Mammary epithelial cell (primary cell): ENCODE results near the gene SORCS1.

Experiments
- EZH2 ChIP-seq: IDR thresholded peaks from 2 replicates; pipeline ENCODE4 v1.6.1; 2012; ENCODE audit warnings: low read length, inconsistent platforms, borderline replicate concordance
- TF ChIP-seq, protein P1 (sequence below), 2 donors: IDR thresholded peaks in 1 of 2; conservative IDR thresholded peaks in 1 of 2; 2 replicates each; pipeline ENCODE4 v1.5.1; 2011 to 2012; ENCODE audit warnings: inconsistent platforms in 2 of 2, low read length in 2 of 2, mild to moderate bottlenecking in 2 of 2, control low read depth in 1 of 2, low read depth in 1 of 2; ENCODE audit not compliant: insufficient read depth in 1 of 2; ENCODE audit errors: extremely low read depth in 1 of 2

DNA sequence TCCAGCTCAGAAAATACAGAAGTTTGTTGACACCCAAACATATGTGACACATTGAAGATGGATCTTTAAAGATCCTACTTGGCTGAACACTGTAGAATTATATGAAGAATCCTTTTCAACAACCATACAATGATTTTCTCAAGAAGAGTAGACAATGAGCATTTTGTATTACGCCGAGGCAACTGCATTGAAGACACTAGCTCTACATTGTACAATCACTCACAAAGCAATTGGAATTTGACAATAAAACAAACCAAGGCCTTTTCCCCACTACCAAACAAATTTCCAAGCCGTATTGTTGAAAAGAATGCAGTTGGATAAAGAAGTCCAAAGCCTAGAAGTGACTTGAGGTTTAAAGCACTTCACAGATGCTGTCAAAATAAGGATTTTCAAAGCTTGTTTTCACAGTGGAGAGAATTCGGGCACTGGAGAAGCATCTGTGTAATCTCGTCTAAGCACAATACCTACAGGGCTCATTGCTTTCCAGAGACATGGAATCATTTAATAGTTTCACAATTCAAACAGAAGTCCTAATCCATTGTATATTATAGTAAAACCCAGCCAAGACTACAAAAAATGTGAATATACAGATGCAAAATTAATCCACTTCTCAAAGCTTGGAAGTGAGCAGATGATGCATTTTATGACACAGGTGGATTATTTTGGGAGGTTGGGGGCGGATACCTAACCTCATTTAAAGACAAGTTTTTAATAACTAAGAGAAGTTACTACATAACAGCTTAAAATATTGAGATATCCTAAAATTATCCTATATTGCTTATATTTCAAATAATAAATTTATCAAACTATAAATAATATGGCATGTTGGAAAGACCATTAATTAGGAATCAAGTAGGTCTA, 78.6 kb downstream of the SORCS1 start:
- TF ChIP-seq, protein P1, sequence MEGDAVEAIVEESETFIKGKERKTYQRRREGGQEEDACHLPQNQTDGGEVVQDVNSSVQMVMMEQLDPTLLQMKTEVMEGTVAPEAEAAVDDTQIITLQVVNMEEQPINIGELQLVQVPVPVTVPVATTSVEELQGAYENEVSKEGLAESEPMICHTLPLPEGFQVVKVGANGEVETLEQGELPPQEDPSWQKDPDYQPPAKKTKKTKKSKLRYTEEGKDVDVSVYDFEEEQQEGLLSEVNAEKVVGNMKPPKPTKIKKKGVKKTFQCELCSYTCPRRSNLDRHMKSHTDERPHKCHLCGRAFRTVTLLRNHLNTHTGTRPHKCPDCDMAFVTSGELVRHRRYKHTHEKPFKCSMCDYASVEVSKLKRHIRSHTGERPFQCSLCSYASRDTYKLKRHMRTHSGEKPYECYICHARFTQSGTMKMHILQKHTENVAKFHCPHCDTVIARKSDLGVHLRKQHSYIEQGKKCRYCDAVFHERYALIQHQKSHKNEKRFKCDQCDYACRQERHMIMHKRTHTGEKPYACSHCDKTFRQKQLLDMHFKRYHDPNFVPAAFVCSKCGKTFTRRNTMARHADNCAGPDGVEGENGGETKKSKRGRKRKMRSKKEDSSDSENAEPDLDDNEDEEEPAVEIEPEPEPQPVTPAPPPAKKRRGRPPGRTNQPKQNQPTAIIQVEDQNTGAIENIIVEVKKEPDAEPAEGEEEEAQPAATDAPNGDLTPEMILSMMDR (conservative IDR thresholded peaks at IDR 0.05 in 1 of 2, IDR thresholded peaks at IDR 0.05 in 1 of 2; ENCODE audit: extremely low read depth in 1 of 2, insufficient read depth in 1 of 2, low read depth in 1 of 2, low read length in 2 of 2), result no peak
- no peak for TF ChIP-seq EZH2
